Heart left ventricle (tissue), 16 donors: ENCODE data around the gene OR4D1. TPM values are rescaled to one million over a fixed set of nuclear protein-coding genes. Genes with fewer than 3 reads are reported as not detected.
"Not testable (repeated sequence)": the region's sequence is repeated elsewhere in the genome, so short reads cannot be mapped to it uniquely, and the experiment has no call there.

Experiments
- ATAC-seq, 4 donors: fragments of 200-7000 bp; cut with Tn5 transposase; one replicate each; pipeline ENCODE4 v1.9.1; 2020 to 2022; ENCODE audit warnings: moderate library complexity in 4 of 4, mild to moderate bottlenecking in 3 of 4, moderate number of reproducible peaks in 1 of 4
- DNase-seq, 5 donors: peaks; one replicate each; pipeline ENCODE4 v3.0.0-alpha.2; 2020
- H3K27ac ChIP-seq, 12 donors: fragments of 200-600 bp; sonication (generic) in 4 of 12; one replicate each; pipeline versions ENCODE4 v1.5.0 to v1.8.0; 2016 to 2022; ENCODE audit warnings: mild to moderate bottlenecking in 2 of 12
- H3K27me3 ChIP-seq, 9 donors: fragments of 200-600 bp; sonication (generic) in 2 of 9; one replicate each; pipeline versions ENCODE4 v1.5.1 to v1.8.0; 2016 to 2022; ENCODE audit warnings: mild to moderate bottlenecking in 3 of 9
- H3K36me3 ChIP-seq, 9 donors: fragments of 200-600 bp; sonication (generic) in 2 of 9; one replicate each; pipeline versions ENCODE4 v1.5.0 to v1.8.0; 2018 to 2022; ENCODE audit warnings: mild to moderate bottlenecking in 2 of 9
- H3K4me1 ChIP-seq, 12 donors: fragments of 200-600 bp; sonication (generic) in 4 of 12; one replicate each; pipeline versions ENCODE4 v1.5.0 to v1.8.0; 2016 to 2022; ENCODE audit warnings: mild to moderate bottlenecking in 3 of 12
- H3K4me3 ChIP-seq, 12 donors: fragments of 200-600 bp; sonication (generic) in 4 of 12; one replicate each; pipeline versions ENCODE4 v1.5.0 to v1.8.0; 2017 to 2022; ENCODE audit warnings: mild to moderate bottlenecking in 9 of 12, moderate library complexity in 4 of 12
- H3K9me3 ChIP-seq, 12 donors: fragments of 200-600 bp; sonication (generic) in 4 of 12; one replicate each; pipeline versions ENCODE4 v1.5.0 to v1.8.0; 2016 to 2022; ENCODE audit warnings: mild to moderate bottlenecking in 1 of 12
- CTCF ChIP-seq, 12 donors: fragments of 200-600 bp; sonication (generic) in 4 of 12; IDR thresholded peaks; one replicate each; pipeline versions ENCODE4 v1.5.0 to v1.8.0; 2018 to 2022; ENCODE audit warnings: antibody characterized with exemption in 12 of 12, mild to moderate bottlenecking in 5 of 12
- POLR2A ChIP-seq, 2 donors: fragments of 450-650 bp; IDR thresholded peaks; one replicate each; pipeline ENCODE4 v1.6.1; 2017; ENCODE audit warnings: antibody characterized with exemption in 2 of 2, mild to moderate bottlenecking in 2 of 2, moderate library complexity in 2 of 2
- WGBS, 4 donors: extraction: QIAGEN DNeasy Blood & Tissue Kit in 2 of 4; methylation state at CpG; one replicate each; pipeline versions ENCODE4 v1.1.5 to v1.1.7; 2013 to 2018; 5-methylcytosine and 5-hydroxymethylcytosine counted together
- intact Hi-C, 10 donors: fragments of 100-400 bp; cut with DNase I; formaldehyde crosslinking; loops; one replicate each; pipeline versions ENCODE4 v1.11.1 to v1.14.2; 2022
- polyA plus RNA-seq, 2 donors: library from polyadenylated mRNA; stranded (reverse); fragments of 200-250 nt; gene quantifications; one replicate each; pipeline ENCODE4 v1.2.3, GENCODE V29; 2013
- total RNA-seq, 9 donors: library from RNA; depleted of rRNA in 2 of 9; stranded (reverse); fragments of >200 nt in 2 of 9; fragmentation: NEBNext Ultra II Directional in 3 of 9; extraction: Animal tissue kit (Norgen Biotek cat#: 25700) in 3 of 9; gene quantifications; one replicate each; pipeline versions ENCODE4 v1.1.0 to v1.2.4, GENCODE V29; 2016 to 2023
- donor health status: ischemic (EF 13 %, LVEDD 7.1; RV severe dilation, severe dysfunction).
- donor health status: healthy with polysubstance abuse.
- donor health status: DM: no; HTN: yes; CAD: no.
- donor health status: DM: no; HTN: no; CAD: no.
- donor health status: ischemic (EF 25% LVEDD 6.9; RV normal size, moderate dysfunction).
- donor health status: ischemic (EF 25% LVEDD 5.7; RV mildly dilated, moderate dysfunction).
- donor health status: healthy.
- donor health status: DM: yes; HTN: yes; CAD: no.
- donor health status: ischemic (EF 35%, LVEDD 5.7; RV mildly dilated, moderate dysfunction).
- donor health status: nonischemic (EF 11% LVEDD 7.7; RV severe dilation, severe dysfunction).
- donor health status: DM: yes; HTN: yes; CAD: no.
- donor health status: PGD.
- donor health status: ischemic (EF 29% LVEDD 5.4; RV normal size, mild dysfunction).
- donor health status: nonischemic (EF 23%, LVEDD 6.1; RV moderate dilation, normal function).

Gene OR4D1
- total and polyA plus RNA-seq, 11 donors, result not detected

GRCh38 chr17:58121925-58122324 lies 26.3 kb upstream of the OR4D1 start:
- TF ChIP-seq CTCF (IDR thresholded peaks at IDR 0.05) (peak in 6 of 12 donors; percentile 11 to 33 (median 18)), POLR2A (IDR thresholded peaks at IDR 0.05) (no peak)
- 43 to 61% (median 57%) methylated on average over 5 of the region's 5 CpGs for WGBS, 4 donors
- no peak overlapping the region for H3K4me3 ChIP-seq
- peaks cover 0 to 21% (median 0%) of the 10 kb centered on the region in 9 donors for H3K27me3 ChIP-seq
- intact Hi-C loops, result no loop called here
- H3K27ac ChIP-seq, result no peak overlapping the region
- DNase-seq, result no peak
- no peaks in the 10 kb centered on the region for H3K9me3 ChIP-seq
- ATAC-seq, result no peak
- H3K4me1 ChIP-seq, result no peaks in the 10 kb centered on the region
- H3K36me3 ChIP-seq, result no peaks in the 10 kb centered on the region

GRCh38 chr17:58127846-58128245 lies 20.3 kb upstream of the OR4D1 start:
- Histone ChIP-seq H3K4me3 (no peak overlapping the region), H3K27ac (no peak overlapping the region), H3K27me3 (peaks cover 0 to 17% (median 0%) of the 10 kb centered on the region in 9 donors), H3K36me3 (no peaks in the 10 kb centered on the region), H3K4me1 (no peaks in the 10 kb centered on the region), H3K9me3 (no peaks in the 10 kb centered on the region)
- intact Hi-C loops, result no loop called here
- WGBS, 4 donors, result 43 to 55% (median 46%) methylated on average over 1 of the region's 1 CpG
- ATAC-seq (no peak), DNase-seq (no peak)
- TF ChIP-seq CTCF (IDR thresholded peaks at IDR 0.05) (no peak), POLR2A (IDR thresholded peaks at IDR 0.05) (no peak)

- 92 to 97% (median 94%) methylated on average over 5 of the region's 5 CpGs for WGBS, 4 donors
- DNase-seq, H3K9me3 ChIP-seq: not testable (repeated sequence)
Measured at GRCh38 chr17:58132697-58133096, 15.5 kb upstream of the OR4D1 start.

GRCh38 chr17:58136669-58137279 lies 11.4 kb upstream of the OR4D1 start:
- Histone ChIP-seq H3K4me3 (no peak overlapping the region), H3K4me1 (no peaks in the 10 kb centered on the region), H3K27me3 (peaks cover 0 to 36% (median 6%) of the 10 kb centered on the region in 9 donors), H3K27ac (no peak overlapping the region), H3K36me3 (no peaks in the 10 kb centered on the region), H3K9me3 (peaks cover 0 to 7% (median 0%) of the 10 kb centered on the region in 12 donors)
- TF ChIP-seq POLR2A (IDR thresholded peaks at IDR 0.05), result no peak
- peak in 5 of 12 donors; percentile 14 to 23 (median 17) for TF ChIP-seq CTCF (IDR thresholded peaks at IDR 0.05)
- peak in 1 of 4 donors; percentile 42 for ATAC-seq
- DNase-seq, result no peak
- 24 to 28% (median 26%) methylated on average over 8 of the region's 8 CpGs for WGBS, 4 donors
- intact Hi-C loops, result no loop called here

More at GRCh38 chr17:58132697-58133096, 15.5 kb upstream of the OR4D1 start:
- ATAC-seq, H3K27ac ChIP-seq, H3K4me3 ChIP-seq, intact Hi-C loops, H3K36me3 ChIP-seq, H3K4me1 ChIP-seq: not testable (repeated sequence)
- peaks cover 0 to 32% (median 12%) of the 10 kb centered on the region in 9 donors for H3K27me3 ChIP-seq

GRCh38 chr17:58141505-58141904 lies 6.7 kb upstream of the OR4D1 start:
- Histone ChIP-seq H3K27me3 (peaks cover 0 to 20% (median 6%) of the 10 kb centered on the region in 9 donors), H3K4me1 (no peaks in the 10 kb centered on the region), H3K36me3 (no peaks in the 10 kb centered on the region), H3K9me3 (peaks cover 0 to 31% (median 21%) of the 10 kb centered on the region in 12 donors), H3K4me3 (no peak overlapping the region), H3K27ac (no peak overlapping the region)
- intact Hi-C loops, result no loop called here
- ATAC-seq, result no peak
- no peak for DNase-seq
- TF ChIP-seq CTCF (IDR thresholded peaks at IDR 0.05) (no peak), POLR2A (IDR thresholded peaks at IDR 0.05) (no peak)
- 70 to 86% (median 77%) methylated on average over 5 of the region's 5 CpGs for WGBS, 4 donors

GRCh38 chr17:58143335-58143734 lies 4.8 kb upstream of the OR4D1 start:
- peaks cover 0 to 14% (median 0%) of the 10 kb centered on the region in 9 donors for H3K27me3 ChIP-seq
- intact Hi-C loops, DNase-seq, H3K36me3 ChIP-seq, H3K4me1 ChIP-seq, H3K27ac ChIP-seq, ATAC-seq, H3K4me3 ChIP-seq: not testable (repeated sequence)
- peaks cover 0 to 40% (median 23%) of the 10 kb centered on the region in 12 donors for H3K9me3 ChIP-seq
- WGBS, 4 donors, result 68 to 78% (median 75%) methylated on average over 4 of the region's 4 CpGs
